ENCODE data around the gene SMARCB1.

Gene SMARCB1

DNA sequence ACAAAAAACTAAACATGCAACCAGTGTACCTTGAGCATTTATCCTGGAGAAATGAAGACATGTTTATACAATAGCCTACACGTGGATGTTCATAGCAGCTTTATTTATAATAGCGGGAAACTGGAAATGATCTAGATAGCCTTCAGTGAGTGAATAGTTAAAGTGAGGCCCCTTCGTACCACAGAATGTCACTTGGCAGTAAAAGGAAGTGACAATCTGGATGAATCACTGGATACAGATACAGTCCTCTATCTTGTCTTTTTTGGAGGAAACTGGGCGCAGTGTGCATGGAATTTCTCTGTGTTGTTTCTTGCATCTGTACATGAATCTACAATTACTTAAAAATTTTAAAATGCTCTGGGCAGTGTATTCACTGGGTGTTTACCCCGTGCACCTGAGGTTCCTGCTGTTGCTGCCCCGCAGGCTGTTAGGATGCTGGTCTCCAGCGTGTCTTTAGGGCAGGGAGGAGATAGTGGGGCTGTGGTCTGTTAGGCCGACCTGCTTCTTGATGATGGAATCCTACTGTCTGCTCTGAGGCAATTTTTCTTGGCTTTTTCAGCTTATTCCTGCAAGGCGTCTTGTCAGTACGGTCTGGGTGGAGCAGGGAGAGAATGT is 28.9 kb downstream of the SMARCB1 start:
- DNase-seq: no peak

DNA sequence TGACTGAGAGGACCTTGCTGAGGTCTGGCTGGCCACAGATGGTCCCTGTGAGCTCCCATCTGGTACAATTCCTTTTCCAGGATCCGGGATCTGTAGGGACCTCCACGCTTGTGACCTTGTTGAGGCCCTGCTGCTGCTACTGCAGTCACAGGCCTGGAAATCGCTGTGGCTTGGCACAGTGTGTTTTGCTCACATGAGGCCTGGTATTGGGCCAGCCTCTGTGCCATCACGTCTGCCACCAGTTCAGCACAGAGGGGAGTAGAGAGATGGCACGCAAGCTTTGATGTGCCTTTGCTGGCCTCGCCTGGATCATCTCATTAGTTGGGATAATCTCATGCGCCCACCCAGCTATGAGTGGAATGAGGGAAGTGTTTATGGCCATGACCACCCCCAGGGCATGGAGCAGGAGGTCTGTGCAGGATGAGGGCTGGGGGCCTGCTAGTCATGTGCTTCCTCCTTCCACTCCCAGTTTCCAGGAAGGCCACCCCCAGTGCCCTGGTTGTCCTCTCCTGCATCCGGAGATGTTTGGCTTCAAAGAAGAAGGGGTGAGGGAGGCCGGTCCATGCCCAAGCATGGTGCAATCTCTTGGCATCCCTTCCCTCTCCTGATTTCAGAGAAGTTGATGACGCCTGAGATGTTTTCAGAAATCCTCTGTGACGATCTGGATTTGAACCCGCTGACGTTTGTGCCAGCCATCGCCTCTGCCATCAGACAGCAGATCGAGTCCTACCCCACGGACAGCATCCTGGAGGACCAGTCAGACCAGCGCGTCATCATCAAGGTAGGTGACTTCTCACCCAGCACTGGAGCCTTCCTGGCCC is 29.6 kb downstream of the SMARCB1 start:
- no peak for DNase-seq

GRCh38 chr22:23817146-23817545 is 30.4 kb downstream of the SMARCB1 start:
- DNase-seq: no peak

DNA sequence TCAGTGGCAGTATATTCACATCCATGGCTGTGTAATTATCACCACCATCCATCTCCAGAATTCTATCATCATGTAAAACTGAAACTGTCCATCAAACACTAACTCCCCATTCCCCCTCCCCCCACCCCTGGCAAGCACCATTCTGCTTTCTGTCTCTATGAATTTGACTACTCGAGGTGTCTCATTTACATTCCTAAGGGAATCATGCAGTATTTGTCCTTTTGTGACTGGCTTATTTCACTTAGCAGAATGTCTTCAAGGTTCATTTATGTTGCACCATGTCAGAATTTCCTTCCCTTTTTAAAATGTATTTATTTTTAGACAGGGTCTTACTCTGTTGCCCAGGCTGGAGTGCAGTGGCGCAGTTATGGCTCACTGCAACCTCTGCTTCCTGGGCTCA is 31.8 kb downstream of the SMARCB1 start:
- no peak for DNase-seq

DNA sequence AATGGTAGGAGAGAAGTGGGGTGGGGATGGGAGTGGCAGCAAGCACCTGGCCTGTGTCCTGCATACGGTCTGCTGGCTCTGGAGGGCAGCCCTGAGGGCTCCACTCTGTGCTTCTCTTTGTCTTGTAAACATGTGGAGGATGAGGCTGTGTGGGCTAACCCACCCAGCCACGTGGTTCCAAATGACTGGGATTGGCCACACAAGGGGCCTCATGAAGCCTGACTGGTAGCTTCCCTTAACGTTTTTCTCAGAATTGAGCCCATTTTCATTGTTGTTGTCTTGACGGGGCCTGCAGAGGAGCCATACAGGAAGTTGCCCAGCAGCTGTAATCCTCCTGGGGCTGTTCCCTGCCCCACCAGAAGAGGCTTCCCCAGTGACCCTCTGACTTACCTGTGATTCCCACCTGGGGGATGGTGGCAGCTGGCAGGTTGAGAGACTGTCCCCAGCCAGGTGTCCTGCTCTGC is 34.0 kb downstream of the SMARCB1 start:
- no peak for DNase-seq

DNA sequence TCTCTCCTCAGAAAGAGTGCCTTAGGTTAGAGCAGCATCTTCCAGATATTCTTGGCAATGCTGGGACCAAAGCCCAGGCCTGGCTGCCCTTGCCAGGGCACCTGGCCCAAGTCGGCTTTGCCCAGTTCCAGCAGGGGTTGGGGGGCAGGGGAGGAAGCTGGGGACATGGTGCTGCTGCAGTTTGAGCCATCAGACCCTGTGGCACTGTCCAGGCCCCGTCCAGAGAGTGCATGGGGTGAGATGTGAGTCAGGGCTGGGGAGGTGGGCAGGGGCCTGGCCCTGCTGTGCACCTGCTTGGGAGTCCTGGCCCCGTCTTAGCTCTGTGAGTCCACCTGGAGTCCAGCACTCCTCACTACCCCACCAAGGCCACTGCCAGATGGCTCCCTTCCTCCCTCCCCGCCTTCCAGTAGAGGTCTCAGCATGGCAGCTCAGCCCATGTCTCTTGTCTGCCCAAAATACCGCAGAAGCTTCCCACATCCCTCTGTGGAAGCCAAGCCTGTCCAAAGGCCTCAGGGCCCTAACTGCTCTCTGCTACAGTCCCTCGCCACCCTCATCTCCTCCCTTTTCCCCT is 35.4 kb downstream of the SMARCB1 start:
- DNase-seq: no peak

- DNase-seq: no peak
Measured at GRCh38 chr22:23823331-23823791, 36.6 kb downstream of the SMARCB1 start.

DNA sequence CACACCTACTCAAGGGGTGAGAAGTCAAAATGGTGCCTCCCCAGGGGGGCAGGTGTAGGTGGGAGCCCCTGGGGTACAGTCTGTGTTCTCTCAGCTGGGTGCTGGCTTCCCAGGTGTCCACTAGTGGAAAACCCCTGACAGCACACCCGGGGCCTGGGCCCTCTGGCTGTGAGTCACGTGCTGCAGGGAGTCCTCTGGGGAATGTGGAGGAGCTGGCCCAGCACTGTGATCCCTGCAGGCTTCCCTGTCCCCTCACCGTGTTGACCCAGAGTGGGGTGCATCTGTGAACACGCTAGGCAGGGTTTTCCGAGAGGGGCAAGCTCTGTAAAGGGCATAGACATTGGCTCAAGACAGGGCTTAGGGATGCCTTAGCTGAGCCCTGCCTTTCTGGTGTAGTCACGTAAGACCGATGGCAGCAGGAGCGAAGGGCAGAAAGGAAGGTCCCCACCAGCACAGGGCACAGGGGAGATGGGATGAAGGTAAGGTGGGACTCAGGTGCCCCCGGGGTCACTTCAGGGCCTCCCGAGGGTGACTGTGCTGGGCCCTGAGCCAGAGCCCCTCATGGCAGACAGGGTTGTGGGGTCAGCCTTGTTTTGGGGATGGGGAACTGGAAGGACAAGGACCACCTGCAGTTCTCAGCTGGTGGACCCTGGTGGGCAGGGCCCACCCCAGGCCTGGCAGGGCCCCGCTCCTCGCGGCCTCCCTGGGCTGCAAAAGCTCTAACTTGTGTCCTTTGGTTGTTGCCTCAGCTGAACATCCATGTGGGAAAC is 37.9 kb downstream of the SMARCB1 start:
- DNase-seq: no peak

DNA sequence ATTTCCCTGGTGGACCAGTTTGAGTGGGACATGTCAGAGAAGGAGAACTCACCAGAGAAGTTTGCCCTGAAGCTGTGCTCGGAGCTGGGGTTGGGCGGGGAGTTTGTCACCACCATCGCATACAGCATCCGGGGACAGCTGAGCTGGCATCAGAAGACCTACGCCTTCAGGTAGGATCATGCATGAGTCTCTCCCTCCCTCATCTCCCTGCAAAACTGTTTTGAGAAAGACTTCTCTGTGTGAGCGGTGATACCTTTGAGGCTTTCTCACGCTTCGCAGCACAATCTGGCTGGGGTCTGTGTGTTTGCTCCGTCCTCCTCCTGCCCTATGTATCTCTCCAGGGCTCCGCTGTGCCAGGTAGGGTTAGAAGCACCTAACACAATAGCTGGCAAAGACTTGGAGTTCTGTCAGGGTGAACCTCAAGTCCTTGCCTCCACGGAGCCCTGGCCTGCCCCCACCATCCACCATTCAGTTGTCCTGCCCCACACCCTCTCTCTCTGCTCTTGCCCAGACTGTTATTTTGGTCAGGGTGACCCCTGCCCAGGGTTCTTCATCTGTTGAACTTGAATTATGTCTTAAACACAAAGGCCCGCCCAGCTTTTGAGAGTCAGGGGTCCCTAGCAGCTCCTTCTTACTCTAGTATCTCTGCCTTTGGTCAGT is 38.6 kb downstream of the SMARCB1 start:
- no peak for DNase-seq

DNA sequence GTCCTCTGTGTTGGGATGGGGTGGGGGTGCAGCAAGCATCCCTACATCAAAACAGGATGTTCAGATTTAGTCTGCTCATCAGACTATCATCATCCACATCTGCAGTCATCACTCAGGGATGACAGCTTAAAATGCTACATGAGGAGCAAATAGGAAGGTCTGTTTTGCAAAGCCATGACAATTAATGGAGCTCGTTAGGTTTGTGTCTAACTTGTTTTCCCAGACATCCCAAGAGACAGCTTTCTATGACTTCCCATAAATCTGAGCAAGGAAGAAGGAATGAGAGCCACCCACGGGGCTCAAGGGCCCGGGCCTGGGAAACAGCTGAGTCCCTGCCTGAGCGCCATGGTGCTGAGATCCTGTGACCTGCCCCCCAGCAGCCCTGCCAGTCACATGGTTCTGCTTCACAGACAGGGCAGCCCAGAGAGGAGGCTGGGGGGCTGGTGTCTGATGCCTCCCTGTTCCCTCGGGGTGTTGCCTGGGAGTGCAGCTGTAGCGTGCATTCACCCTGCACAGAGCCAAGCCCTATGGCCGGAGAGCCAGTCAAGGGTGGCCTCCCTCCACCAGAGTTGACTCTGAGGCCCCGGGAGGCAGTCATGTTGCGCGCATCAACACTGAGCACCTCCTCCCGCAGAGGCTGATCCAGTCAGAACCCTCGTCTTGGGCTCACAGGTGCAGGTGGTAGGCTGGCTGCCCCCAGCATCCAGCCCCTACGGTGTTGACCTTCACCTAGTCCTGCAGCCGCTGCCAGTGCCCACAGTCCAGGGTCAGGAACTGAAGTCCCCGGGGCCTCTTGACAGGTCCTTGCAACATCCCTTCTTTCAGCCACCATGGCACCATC is 40.0 kb downstream of the SMARCB1 start:
- DNase-seq: no peak

DNA sequence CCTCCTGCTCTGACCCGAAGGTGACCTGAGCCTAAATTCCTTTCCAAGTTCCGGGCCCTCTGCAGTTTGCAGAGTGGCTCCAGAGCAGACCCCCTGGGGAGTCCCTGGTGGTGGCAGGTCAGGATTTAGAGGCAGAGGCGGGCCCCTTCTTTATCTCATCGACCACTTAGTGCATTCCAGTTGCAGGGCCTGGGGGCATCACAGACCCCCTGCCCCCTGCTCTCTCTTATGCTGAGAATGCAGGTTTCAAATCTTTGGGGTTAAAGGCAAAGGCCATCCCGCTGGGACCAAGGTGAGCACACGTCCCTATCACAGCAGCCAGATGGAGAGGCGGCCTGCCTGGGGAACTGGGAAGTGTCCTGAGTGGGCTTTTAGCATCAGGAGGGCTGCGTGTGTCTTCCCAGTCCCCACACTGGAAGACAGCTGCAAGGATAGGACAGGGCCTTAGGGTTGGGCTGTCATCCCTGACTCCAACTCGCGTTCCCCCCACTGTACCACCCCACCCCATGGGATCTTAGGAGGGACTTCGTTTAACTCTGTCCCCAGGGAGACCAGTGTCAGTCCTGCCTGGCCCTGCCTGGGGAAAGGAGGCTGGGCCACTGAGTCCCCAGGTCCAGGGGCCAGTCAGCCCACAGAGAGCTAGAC is 40.7 kb downstream of the SMARCB1 start:
- no peak for DNase-seq

GRCh38 chr22:23828800-23829680 is 42.3 kb downstream of the SMARCB1 start:
- no peak for DNase-seq

DNA sequence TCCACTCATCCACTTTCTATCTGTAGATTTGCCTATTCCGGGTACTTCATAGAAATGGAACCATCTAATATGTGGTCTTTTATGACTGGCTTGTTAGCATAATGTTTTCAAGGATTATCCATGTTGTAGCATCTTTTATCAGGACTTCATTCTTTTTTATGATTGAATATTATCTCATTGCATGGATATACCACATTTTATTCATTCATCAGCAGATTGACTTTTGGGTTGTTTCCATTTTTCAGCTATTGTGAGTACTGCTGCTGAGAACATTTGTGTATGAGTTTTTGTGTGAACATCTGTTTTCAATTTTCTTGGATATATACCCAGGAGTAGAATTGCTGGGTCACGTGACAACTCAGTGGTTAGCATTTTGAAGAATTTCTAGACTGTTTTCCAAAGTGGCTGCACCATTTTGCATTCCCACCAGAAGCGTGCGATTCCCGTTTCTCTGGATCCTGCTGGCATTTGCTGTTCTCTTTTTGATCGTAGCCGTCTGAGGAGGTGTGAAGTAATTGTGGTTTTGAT is 43.1 kb downstream of the SMARCB1 start:
- DNase-seq: no peak

- no peak for DNase-seq
Measured at GRCh38 chr22:23831261-23831660, 44.5 kb downstream of the SMARCB1 start.

DNA sequence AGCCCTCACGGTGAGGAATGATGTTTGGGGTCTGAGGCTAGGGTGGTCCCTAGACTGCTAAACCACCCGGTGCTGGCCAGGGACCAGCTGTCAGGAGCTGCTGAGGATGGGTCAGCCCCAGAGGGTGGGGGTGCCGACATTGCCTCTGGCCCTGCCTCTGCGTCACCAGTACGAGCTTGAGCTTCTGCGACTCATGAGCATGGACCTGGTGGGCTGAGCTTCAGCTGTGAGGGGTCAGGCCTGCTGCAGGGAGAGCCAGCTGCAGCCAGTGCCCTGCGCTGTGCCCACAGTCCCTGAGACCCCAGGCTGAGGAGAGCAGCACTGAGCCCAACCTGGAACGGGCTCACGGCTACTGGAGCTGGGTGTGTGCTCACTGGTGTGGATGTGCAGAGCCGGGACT is 45.0 kb downstream of the SMARCB1 start:
- DNase-seq: no peak

- no peak for DNase-seq
Measured at GRCh38 chr22:23832226-23833016, 45.7 kb downstream of the SMARCB1 start.

- no peak for DNase-seq
Measured at GRCh38 chr22:23833017-23833751, 46.4 kb downstream of the SMARCB1 start.

GRCh38 chr22:23833911-23834317 is 47.1 kb downstream of the SMARCB1 start:
- DNase-seq: no peak

Data from stimulated activated CD4-positive, alpha-beta T cell treated with anti-CD3 and anti-CD28 coated beads, Interleukin-15, amount 100 ng/mL, for 24 hours (primary cell).